Measurements from ENCODE around the gene BABAM2.
"Not testable (repeated sequence)": the region's sequence is repeated elsewhere in the genome, so short reads cannot be mapped to it uniquely, and the experiment has no call there.

The BABAM2 gene

DNA sequence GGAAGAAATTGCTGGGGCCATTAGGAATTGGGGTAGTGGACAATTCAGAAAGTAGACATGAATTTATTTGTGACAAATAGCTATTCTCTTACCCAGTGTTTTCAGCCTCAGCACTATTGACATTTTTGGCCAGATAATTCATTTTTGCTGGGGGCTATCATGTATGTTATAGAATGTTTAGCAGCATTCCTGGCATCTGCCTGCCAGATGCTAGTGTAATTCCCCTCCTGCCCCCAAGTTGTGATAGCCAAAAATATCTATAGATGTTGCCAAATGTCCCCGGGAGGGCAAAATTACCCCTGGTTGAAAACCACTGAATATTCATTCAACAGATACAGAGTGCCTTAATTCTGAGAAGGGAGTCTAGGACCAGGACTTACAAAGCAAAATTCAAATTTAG, 183.6 kb downstream of the BABAM2 start:
- no peak for DNase-seq (ENCODE audit: low spot score)

DNA sequence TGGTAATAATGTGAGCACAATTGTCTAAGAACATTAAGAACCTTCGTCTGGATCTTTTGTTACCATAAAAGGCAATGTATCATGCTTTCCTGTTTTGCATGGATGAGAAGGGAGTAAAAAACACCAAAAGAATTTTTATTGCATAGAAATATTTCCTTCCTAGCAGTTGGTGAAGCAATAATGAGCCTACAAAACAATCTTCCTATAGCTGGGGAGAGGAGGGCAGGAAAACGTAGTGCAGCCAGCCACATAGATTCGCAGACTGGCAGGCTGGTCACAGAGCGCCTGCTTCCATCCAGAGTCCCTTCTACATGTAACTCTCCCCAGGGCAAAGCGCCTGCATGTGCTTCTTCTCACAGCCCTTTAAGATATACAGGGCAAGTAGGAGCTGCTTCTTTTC, 190.4 kb downstream of the BABAM2 start:
- no peak for DNase-seq (ENCODE audit: low spot score)

DNA sequence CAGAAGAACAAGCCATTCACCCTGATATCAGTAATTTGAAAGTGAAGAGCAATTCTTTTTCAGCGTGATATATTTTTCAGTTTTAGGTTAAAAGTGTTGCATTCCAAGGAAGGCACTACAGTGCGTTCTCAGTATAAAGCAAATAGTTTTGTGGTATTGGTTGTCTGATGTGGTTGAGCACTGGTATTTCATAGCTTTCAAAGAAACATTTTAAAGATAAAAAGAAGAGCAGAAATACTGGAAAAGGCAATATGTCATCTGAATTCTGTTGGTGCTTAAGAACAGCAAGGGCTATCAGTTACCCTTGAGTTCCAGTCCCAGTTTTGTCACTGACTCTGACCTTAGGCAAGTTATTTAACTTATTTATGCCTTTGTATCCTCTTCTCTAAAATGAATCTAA, 191.6 kb downstream of the BABAM2 start:
- DNase-seq (ENCODE audit: low spot score) = no peak

DNA sequence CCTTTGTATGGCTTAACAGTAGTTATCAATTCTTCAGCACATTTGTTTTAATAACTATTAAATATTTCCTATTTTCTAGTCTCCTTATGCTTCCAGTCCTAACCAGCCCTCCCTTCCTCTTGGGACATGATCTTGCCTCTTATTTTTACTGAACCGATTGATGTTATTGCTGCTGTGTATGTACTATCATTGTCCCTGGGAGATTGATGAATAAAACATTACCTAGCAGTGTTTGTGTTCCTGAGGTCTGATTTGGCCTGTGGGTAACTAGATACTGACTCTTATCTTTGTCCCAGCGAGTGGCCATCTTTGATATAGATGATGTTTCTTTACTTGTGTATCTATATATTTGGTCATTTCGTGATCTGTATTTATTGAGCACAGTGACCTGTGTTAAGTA, 192.9 kb downstream of the BABAM2 start:
- no peak for DNase-seq (ENCODE audit: low spot score)

DNA sequence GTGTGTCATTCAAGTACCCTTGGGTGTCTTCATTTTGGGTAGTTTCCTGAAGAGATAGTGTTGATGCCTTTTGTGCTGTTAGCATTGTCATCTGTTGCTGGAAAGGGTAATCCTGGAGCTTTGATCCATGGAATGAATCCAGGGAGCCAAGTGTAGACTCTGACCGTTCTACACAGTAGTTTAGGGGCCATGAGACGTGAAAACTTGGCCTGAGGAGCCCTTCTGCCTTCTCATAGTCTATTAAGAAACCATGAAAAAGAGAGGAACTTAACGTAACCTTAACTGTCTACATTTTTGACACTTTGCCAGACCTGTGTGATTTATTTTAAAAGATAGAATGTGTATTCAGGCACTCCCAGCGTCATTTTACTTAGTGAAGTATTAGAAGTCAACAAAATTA, 194.0 kb downstream of the BABAM2 start:
- DNase-seq (ENCODE audit: low spot score) = no peak

DNA sequence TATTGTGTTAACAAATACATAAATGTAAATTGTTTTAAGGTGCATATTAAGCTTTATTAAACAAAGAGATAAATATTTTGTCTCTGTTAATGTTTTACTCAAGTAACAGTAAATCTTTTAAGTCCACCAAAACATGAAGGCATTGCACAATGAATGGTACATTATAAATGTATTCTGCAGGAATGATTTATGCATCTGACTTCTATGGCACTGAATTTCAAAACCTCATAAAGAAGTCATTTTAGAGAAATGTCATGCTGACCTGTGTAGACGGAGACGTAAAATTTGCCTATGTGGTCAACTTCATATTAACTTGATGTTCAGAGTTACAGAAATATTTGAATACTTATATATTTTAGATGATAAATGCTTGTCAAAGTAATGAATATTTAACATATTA, 194.7 kb downstream of the BABAM2 start:
- DNase-seq (ENCODE audit: low spot score) = no peak

DNA sequence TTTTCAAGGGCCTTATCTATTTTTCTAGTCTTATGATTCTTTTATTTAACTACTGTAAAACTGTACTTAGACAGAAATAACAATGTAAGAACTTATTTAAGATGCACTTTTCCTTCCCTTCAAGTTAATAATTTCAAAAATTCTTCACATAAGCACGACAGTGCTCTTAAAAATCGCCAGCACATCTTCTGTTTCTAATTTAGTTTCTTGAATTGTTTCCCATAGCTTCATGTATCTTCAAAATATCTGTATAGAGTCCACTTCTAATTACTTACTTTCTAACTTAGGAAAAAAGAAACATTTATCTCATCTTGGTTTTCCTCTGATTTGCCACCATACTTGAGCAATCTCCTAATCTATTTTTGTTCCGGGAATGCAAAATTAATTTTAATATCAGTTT, 196.1 kb downstream of the BABAM2 start:
- no peak for DNase-seq (ENCODE audit: low spot score)

DNA sequence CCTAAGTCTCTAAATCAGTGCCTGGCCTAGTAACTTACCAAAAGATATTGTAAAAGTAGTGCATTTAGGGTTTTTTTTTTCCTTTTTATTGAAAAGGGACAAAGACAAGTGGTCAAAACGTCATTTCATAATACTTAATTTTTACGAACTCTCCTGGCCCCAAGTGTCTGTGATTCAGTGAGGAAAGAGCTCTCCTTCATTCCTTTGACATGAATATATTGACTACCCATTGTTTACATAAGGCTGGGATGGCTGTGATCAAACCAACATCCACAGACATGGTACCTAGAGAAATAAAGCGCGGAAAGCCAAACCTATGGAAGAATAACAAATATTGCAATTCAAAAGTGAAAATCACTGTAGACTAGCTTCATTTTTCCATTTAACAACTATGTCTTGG, 198.4 kb downstream of the BABAM2 start:
- DNase-seq (ENCODE audit: low spot score) = no peak

DNA sequence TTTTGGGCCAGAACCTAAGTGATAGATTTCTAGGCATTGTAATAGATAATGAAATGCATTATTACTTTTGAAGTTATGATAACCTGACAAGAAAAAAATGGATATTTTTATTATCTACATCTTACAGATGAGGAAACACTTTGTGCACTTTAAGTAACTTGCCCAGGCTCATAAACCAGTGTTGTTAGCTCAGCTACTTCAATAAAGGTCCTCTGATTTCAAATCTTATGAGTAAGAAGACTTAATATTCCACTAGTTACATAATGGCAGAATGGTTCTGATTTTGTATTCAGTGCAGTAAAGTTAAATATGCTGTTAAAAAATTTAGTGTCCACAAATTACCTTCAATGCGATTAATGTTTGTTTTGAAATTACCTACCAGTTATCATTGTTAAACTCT, 199.0 kb downstream of the BABAM2 start:
- DNase-seq (ENCODE audit: low spot score) = no peak

DNA sequence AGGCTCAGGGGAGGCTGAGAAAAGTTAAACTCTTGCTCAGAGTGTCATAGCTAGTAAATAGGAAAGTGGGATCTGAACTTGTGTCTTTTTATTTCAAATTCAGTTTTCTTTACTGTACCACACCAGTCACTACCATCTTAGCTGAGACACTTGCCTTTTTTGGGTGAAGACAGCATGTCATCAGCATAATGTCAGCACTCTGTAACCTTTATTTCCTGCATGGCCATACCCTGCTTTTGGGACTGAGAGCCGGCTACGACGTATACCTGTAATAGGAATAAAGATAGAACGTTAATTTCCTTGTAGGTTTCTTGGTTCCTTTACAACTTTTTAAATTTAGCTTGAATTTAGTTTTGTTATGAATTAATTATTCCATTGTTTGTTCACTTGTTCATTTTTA, 202.8 kb downstream of the BABAM2 start:
- DNase-seq (ENCODE audit: low spot score) = no peak

DNA sequence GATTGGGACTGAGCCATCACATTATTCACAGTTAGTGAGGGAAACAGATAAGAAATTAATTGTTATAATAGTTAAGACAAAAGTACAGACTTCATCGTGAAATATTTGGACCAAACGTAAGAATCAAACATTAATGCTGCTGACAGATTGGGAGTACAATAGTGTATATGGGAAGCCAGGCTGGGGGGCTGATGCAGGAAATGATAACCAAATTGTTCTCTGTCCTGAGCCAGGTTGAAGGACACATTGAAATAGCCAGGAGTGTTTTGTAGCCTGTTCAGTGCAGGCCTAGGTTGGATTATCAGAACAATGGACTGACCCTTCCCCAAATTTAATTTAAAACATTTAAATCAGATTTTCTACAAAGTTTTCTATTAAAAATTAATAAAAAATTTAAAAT, 203.2 kb downstream of the BABAM2 start:
- DNase-seq (ENCODE audit: low spot score) = no peak

DNA sequence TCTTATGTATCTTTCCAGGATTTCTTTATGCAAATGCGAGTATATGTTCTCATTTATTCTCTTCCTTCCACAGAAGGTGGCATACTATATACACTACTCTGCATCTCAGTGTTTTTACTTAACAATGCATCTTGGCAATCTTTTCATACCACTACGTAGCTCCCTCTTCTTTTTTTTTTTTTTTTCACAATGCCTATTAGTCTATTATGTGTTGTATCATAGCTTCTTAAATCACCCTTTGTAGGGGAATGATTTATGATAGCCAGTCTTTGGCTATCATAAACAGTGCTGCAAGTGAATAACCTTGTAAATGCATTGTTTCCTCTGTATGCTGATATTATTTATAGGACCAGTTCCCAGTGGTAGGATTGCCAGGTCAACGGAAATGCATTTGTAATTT, 204.2 kb downstream of the BABAM2 start:
- DNase-seq (ENCODE audit: low spot score) = no peak

DNA sequence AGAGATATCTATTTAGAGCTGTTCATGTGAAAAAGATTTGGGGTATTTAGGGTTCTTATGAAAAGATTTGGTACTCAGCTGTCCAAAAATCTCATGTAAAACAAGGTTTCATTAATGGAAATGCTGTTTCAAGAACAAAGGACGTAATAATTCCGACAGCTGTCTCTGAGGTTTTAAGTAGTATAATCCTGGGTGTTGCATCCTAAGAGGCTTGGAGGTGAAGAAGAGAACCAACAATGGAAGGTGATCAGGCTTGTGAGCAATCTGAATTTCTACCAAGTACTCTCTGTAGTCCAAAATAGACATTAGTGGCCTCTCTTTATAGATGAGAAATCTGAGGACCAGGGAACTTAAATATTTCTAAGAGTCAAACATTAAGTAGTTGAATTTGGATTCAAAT, 205.1 kb downstream of the BABAM2 start:
- no peak for DNase-seq (ENCODE audit: low spot score)

DNA sequence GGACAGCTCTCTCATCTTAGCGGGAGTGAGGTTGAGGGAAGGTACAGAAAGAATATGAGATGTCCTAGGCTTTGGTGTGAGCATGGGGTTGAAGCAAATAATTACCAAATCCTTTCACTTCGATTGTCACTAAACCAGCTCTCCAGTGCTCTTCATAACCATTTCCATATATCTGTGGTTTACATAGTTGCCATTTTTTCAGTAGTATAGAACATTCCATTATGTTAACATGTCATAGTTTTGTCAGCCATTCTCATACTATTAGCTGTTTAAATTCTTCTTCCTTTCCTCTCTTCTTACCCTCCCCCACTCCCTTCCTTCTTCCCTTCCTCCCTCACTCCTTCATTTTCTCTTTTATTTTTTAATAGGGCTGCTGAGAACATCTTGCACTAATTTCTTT, 205.9 kb downstream of the BABAM2 start:
- DNase-seq (ENCODE audit: low spot score) = no peak

DNA sequence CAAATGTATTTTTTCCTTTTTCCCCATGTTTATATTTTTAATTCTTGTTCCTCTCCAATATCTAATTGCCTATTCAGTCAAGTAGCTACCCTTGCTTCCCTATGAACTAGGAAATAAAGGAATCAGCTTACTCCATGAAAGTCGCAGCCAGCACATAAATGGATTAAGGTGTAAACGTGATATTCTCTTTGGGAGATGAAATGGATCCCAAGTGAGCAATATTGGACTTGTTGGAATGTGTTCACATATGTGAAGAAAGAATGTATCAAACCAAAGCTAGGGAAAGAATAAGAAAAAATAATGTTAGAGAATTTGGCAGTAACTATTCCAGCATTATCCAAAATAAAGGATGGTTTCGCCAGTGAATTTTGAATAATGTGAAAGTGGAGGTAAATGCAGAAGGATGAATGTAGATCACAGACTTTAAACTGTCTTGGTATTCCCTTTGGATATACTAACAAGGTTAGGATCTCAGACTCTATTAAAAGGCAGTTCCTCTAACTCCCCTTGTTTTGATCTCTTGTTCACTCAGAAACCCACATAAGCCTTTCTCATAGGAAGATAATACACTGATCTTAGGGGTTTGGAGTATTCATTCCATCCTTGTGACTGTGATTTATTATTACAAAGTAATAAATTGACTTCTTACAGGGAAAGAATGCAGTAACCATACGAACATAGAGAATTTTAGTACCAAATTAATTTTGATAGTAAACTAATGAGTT, 208.1 kb downstream of the BABAM2 start:
- no peak for DNase-seq (ENCODE audit: low spot score)

DNA sequence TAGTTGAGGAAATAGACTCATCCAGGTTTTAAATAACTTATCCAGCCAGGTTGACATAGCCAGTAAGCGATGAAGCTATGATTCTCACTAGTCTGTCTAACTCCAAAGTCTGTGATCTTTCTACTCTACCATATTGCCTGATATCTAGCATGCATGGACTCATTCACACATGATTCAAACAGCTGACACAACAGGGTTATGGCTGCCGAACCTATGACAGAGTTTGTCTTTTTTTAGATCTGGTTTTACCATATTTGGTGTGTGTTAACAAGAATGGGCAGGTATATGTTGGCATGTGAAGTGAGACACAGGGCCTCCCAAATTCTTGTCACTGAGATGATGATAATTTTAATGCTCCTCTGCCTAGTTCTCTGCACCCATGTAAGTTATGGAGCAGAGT, 210.6 kb downstream of the BABAM2 start:
- no peak for DNase-seq (ENCODE audit: low spot score)

DNA sequence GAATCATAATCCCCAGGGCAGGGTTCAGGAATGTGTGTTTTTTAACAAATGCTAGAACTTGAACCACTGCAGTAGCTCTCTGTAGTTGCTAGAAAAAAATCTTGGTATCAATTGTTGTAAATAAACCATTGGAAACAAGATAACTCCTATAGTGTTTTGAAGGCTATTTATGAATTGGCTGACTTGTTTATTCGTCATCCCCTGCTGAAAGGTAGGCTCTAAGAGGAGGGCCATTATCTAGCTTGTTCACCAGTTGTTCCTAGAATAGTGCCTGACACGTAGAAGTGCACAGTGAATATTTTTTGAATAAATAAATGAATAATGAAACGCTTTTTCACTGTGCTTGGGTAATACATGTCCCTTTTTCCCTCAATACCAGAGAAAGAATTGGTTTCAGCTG, 211.4 kb downstream of the BABAM2 start:
- no peak for DNase-seq (ENCODE audit: low spot score)

DNA sequence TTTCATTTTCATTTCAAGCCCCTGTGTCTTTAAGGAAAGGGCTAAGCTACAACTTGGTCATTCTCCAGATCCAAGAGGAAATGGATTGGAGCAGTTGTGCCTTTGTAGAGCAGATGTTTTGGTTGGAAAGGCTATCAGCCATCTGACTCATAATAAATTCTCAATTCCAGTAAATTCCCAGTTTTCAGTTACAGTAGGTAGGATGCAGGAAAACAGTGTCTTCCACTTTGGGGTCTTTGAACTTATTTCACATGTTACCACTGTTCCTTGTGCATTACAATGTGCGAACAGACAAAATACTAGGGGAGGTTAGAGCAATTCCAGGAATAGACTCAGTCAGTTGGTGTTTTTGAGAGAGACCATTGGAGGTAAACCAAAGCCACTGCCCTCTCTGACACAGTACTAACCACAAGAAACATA, 211.9 kb downstream of the BABAM2 start:
- DNase-seq (ENCODE audit: low spot score) = no peak

DNA sequence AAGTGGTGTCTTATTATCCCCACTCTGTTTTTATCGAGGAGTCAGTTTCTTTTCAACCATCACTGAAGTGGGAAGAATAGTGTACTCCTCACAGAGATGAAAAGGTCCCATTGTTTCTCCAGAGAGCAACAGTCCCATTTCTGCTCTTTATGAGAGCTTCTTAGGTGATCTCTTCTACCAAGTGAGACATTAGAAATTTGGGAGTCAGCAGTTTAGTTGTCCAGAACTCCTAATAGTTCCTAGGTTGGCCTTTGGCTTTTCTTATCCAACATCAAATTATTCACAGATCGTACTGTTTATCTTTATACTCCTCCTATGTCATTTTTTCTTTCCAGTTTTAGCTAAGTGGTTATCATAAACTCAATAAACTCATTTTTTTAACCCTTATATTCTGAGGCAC, 213.1 kb downstream of the BABAM2 start:
- no peak for DNase-seq (ENCODE audit: low spot score)

DNA sequence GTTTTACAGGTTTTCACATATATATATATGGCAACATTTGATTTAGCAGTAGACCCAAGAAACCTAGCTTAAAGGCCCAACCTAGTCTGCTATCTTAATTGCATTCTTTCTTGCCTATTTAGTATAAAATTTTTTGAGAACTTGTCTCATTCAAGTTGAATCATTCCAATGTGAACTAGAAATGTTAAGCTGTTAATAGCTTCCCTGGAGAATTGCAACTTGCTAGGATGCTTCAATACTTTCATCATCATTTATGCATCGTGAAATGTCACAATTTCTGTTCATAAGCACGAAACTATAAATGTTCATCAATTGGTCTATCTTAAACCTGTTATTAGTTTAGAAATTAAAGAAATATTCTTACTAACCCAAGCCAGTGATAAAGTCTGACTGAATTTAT, 217.6 kb downstream of the BABAM2 start:
- no peak for DNase-seq (ENCODE audit: low spot score)

DNA sequence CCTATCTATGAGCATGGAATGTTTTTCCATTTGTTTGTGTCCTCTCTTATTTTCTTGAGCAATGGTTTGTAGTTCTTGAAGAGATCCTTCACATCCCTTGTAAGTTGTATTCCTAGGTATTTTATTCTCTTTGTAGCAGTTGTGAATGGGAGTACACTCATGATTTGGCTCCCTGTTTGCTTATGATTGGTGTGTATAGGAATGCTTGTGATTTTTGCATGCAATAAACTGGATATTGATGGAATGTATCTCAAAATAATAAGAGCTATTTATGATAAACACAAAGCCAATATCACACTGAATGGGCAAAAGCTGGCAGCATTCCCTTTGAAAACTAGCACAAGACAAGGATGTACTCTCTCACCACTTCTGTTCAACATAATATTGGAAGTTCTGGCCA, 223.2 kb downstream of the BABAM2 start:
- not testable (repeated sequence) for DNase-seq (ENCODE audit: low spot score)

DNA sequence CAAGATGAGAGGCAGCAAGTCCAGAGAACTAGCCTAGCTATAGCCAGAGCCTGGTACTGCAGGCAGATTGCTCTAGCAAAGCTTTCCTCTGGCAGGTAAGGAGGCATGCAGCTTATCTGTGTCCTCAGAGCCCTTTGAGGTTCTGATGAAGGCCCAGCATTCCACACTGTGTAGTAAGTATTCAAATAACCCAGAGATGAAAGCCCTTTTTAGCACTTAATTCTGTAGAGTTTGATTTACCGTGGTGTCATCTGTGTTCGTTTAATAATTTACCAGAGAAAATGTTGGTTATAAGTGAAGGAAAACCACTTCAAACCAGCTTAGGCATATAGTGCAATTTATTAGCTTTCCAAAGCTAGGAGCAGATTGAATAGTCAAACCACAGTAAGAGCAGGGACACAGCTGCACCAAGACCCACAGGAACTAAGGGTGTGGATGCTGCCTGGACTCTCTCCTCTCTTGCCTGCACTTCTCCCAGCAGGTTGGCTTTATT, 226.6 kb downstream of the BABAM2 start:
- DNase-seq (ENCODE audit: low spot score) = no peak

DNA sequence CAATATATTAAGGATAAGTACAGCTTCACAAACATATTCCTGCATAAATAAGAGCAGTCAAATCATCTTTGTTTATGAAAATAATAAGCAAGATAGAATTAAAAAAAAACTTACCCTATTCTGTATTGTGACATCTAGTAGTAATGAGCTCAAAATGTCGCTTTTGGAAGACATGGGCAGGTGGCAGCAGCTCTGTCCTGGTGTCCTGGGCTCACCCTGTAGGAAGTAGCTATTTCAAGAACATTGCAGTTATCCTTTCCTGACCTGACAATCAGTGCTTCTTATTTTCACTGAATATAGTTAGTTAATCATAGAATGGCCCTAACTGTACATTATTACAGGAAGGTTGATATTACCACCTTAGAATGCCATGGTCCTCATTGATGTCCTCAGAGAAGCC, 229.1 kb downstream of the BABAM2 start:
- DNase-seq (ENCODE audit: low spot score) = no peak

DNA sequence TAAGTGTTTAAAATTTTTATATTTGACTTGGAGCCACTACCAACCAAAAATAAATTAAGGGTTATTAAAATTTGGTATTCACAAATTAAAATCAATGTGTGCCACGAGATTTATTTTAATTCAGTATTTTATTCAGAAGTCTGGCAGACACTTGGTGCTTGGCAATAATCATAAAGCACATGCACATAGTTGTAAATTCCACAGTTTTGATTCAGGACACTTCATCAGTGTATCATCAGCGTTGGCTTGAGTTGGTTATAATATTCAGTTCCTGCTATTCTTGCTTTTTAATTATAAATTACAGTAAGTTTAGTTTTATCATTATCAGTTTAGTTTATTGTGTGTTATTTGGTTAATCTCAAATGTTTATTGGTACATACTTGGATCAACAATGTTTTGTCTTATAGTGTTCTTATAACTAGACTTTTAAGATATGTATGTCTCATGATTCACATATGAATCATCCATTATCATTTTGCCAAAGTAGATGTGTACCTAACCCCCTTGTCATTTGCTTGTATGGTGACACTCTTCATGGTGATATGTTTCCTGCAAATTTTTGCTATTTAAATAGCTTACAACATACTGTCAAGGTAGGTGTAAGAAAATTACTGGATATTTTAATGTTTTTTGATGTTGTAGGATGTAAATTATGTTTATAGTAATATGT, 237.9 kb downstream of the BABAM2 start:
- no peak for DNase-seq (ENCODE audit: low spot score)
